SIG-M5 treated with dmso at 0.1 percent for 504 hours (cell line): ENCODE measurements around the gene MTF1.
A peak's percentile ranks its signal among the peaks of the same experiment; 100 is the strongest.
"Not testable (repeated sequence)": the region's sequence is repeated elsewhere in the genome, so short reads cannot be mapped to it uniquely, and the experiment has no call there.

ENCODE experiments used
- DNase-seq: peaks from one replicate; lab custom pipeline; 2025; ENCODE audit not compliant: unreplicated experiment; lab: John Stamatoyannopoulos, UW

Gene MTF1

DNA sequence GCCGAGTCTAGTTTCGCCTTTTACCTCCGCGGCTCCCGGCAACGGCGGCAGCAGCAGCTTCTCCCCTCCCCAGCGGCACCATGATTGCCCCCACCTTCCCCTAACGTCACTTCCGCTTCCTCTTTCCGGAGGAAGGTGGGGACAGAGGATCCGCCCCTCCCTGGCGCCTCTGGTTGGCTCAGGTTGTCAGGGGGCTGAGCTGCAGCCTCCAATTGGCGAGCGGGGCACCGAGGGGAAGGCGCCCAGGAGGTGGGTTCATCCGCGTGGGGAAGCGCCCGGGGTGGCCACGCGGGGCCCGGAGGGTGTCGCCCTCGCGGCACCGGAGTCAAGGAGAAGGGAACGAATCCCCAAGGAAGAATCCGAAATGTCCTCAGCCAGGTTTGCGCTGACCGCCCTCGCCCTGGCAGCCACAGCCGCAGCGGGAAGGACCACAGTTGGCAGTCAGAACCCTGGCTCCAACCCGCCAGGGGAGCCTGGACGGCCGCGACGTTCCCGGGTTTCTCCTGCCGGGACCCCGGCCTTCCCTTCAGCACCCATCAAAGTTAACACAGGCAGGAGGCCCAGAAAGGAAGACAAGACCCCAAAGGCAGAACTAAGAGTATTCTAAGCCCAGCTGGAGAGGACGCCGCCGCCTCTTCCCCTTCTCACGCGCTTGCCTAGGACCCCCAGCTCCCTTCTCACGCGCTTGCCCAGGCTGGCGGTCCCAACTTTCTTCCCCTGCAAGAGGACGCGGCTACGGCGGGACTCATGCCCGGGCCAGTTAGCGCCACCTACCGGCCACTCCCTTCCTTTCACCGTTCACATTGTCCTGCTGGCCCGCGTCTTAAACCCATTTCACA lies at the start of gene MTF1:
MTF1 (minus strand) TSS at position 86 of the 839 bp plus-strand sequence. CDS start 1,934 bp downstream, outside the sequence.
- peak; percentile 92 for DNase-seq

DNA sequence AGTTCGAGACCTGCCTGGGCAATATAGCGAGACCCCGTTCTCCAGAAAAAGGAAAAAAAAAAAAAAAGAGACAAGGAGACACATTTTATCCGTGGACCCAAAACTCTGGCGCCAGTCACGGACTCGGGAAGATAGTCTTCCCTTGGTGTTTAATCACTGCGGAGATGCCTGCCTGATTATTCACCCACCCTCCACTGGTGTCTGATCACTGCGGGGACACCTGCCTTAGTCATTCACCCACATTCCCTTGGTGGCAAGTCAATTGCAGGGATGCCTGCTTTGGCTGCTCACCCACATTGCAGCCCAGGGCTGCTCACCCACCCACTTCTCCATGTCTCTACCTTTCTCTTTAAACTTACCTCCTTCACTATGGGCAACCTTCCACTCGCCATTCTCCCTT lies 49.1 kb upstream of the MTF1 start:
- not testable (repeated sequence) for DNase-seq

DNA sequence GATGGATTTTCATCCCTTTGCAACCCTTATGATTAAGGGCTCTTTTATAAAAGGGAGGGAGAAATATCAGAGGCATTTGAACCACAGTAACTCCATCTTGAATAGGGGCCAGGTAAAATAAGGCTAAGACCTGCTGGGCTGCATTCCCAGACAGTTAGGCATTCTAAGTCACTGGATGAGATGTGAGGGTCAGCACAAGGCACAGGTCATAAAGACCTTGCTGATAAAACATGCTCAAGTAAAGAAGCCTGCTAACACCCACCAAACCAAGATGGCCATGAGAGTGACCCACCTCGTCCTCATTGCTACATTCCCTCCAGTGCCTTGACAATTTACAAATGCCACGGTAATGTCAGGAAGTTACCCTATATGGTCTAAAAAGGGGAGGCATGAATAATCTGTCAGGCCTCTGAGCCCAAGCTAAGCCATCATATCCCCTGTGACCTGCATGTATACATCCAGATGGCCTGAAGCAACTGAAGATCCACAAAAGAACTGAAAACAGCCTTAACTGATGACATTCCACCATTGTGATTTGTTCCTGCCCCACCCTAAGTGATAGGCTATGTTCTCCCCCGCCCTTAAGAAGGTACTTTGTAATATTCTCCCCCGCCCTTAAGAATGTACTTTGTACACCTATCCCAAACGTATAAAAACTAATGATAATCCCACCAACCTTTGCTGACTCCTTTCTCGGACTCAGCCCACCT lies 48.2 kb upstream of the MTF1 start:
- not testable (repeated sequence) for DNase-seq

DNA sequence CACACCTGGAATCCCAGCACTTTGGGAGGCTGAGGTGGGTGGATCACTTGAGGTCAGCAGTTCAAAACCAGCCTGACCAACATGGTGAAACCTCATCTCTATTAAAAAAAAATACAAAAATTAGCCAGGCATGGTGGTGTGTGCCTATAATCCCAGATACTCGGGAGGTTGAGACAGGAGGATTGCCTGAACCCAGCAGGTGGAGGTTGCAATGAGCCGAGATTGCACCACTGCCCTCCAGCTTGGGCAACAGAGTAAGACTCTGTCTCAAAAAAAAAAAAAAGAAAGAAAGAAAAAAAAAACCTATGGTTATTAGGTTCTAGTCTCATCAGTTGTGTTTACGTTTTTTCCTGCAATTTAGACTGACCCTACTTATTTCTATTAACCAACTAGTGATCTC lies 47.2 kb upstream of the MTF1 start:
- DNase-seq, result not testable (repeated sequence)

DNA sequence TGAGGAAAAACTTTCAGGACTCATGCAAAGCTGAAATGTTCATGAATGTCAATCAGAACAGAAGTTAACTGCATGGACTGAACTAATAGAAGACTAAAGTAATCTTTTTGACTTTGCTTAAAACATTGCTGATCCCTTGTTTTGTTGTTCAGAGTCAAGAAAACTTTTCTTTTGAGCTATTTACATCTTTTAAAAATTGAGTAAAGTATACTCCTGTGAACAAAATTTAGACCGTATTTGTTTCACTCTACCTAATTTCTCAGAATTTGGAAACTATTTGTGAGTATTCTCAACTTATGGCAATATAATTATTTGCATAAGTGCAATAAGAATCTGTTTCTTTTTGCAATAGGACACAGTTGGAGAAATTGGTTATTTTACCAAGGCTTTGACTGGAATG lies 46.3 kb upstream of the MTF1 start:
- DNase-seq, result no peak

DNA sequence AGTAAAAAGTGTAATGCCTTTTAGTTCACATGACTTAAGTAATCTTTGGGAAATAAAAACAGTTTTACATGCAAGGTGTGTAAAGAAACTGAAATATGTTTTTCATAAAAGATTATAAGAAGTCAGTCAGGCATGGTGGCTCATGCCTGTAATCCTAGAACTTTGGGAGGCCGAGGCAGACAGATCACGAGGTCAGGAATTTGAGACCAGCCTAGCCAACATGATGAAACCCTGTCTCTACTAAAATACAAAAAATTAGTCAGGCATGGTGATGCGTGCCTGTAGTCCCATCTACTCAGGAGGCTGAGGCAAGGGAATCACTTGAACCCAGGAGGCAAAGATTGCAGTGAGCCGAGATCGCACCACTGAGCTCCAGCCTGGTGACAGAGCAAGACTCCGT lies 44.5 kb upstream of the MTF1 start:
- DNase-seq, result not testable (repeated sequence)

DNA sequence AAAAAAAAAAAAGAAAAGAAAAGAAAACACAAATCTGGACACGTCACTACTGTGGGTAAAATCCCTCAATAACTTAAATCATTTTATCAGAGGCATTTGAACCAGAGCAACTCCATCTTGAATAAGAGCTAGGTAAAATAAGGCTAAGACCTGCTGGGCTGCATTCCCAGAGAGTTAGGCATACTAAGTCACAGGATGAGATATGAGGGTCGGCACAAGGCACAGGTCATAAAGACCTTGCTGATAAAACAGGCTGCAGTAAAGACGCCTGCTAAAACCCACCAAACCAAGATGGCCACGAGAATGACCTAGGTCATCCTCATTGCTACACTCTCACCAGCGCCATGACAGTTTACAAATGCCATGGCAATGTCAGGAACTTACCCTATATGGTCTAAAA lies 43.6 kb upstream of the MTF1 start:
- no peak for DNase-seq

DNA sequence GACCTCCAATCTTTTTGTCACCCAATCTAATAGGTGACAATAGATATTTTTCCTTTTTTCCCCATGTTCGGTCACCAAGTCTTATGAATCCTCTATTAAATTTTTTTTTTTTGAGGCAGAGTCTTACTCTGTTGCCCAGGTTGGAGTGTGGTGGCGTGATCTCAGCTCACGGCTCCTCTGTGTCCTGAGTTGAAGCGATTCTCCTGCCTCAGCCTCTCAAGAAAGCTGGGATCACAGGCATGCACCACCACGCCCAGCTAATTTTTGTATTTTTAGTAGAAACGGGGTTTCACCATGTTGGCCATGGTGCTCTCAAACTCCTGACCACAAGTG lies 42.5 kb upstream of the MTF1 start:
- no peak for DNase-seq

DNA sequence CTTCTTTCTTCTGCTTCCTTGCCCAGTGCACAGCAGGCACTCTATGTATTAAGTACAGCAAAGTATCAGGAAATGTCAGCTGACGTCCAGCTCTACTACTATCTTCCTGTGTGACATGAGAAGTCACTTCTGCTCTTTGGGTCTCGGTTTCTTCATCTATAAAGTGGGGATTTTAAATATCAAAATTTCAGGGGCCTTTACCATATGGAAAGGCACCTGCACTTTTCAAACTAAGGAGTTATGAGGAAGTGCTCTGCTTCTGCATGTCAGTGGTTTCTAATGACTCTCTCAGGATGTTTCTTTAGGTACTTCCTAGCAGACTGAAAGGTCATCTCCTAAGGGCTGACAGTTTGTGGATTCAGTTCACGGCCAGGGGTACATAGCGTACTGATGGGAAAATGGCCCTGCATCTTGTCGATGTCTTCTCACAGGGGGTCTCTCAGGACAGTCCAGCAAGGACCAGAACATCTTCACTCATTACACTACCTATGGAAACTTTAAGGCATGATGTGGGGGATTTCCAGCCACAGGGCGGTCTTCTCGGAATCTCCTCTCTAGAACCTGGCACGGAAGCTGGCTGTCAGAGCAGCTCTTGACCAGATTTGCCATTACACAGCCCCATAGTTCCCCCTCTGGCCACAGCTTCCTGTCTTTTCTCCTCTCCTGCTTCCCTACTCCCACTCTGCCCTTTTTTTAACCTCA lies 42.0 kb upstream of the MTF1 start:
- no peak for DNase-seq

DNA sequence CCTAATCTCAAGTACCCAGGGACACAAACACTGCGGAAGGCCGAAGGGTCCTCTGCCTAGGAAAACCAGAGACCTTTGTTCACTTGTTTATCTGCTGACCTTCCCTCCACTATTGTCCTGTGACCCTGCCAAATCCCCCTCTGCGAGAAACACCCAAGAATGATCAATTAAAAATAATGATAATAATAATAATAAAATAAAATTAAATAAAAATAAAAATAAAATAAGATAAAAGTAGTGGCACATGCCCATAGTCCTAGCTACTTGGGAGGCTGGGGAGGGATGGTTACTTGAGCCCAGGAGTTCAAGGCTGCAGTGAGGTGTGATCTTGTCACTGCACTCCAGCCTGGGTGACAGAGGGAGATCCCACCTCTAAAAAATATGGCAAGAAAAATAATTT lies 38.2 kb upstream of the MTF1 start:
- DNase-seq, result not testable (repeated sequence)

DNA sequence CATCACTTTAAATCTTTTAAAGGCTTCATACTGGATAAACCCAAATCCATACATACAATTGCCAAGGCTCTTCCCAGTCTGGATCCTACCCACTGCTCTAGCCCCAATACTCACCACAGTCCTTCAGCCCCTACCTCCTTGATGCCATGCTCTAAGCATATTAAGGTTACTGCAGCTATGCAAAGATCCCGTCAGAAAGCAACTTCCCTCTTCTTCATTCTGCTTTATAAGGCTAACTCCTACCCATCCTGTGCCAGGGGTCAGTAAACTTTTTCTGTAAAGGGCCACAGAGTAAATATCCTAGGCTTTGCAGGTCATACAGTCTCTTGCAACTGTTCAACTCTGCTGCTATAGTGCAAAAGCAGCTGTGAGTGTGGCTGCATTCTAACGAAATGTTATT lies 34.3 kb upstream of the MTF1 start:
- no peak for DNase-seq

DNA sequence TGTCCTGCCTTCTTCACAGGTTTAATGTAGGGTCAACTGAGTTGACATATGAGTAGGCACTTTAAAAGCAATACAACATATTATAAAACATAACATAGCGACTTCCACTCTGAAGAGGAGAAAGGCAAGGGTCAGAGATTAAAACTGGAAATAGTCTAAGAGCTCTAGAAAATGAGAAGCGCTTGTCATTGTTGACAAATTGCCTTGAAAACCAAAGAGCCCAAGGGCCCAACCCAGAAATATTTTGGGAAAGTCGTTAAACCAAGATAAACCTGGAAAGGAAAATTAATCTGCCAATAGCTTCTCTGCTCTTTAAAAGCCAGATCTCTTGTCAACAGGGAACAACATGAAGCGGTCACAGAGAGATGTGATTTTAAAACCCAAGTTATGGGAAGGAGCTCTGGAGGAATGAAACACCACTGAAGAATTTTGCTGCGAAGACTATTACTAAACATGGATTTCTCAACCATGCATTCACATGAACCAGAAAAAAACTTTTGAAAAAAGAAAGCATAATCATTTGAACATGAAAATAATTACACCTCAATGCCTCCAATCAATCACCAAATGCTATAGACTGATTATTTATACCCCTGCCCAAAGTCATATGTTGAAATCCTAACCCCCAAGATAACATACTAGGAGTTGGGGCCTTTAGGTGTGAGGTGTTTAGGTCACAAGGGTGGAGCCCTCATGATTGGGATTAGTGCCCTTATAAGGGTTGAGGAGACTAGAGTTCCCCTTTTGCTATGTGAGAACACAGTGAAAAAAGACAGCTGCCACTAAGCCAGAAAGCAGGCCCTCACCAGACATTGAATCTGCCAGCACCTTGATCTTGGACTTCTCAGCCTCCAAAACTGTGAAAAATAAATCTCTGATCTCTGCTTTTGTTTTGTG lies 33.0 kb upstream of the MTF1 start:
- no peak for DNase-seq

DNA sequence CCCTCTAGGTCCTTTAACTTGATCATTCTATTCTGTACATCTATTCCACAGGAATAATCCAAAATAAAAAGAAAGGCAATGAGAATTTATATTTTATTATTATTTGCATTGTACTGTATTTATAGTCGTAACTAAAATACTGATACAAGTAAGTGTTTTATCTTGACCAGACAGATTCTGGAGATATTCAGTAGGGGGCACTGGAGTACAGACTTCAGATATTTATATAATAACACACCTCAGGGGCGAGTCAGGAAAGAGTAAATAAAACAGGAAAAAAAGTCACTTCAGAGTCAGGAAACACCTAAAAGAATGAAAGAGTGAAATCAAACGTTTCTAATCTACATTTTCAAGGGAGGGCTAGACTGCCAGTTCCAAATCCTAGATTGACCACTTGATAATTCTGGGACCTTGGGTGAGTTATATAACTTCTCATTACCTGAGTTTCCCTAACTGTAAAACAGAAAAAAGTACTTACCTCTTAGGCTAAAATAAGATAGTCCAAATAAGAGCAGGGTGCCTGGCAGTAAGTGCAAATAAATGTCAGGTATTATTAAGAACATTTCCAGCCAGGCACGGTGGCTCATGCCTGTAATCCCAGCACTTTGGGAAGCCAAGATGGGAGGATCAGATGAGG lies 31.1 kb upstream of the MTF1 start:
- peak; percentile 33 for DNase-seq

DNA sequence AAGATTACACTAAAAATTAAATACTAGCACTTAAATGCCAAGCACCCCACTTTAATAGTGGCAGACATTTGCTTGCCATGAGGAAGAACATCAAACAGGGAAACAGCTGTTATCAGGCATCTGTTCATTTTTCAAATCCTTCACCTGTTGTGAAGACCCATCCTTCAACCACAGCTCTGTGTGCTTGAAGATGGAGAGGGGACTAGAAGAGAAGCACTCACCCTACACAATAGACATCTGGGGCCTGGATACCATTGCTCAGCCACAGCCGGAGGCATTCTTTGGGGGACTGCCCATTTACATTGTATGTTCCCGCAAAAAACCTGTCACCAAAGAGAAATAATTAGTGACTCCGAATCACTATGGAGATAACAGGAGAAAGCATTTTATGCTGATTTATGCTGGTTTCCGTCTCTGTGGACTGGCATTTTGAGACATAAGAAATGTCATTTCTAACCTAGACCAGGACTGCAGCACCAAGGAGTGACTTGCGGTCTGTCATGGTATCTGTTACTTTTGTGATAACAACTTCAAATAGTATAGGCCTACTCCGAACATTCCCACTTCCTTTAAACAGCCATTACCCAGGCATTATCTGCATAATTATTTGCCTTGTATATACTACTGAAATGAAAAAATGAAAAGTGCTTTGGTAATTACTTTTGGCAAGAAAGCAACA lies 28.8 kb upstream of the MTF1 start:
- DNase-seq, result no peak

DNA sequence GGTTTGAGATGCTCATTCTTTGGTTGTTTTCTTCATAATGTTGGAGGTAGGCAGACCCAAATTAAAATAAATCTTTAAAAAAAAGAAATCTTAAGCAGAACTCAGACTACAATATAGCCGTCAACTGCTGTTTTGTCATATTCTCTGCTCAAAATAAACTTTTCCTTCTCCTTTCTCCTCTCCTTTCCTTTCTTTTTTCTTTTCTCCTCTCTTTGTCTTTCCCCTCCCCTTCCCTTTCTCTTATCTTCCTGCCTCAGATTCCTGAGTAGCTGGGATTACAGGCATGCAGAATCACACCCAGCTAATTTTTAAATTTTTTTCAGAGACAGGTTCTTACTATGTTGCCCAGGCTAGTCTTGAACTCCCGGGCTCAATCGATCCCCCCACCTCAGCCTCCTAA lies 24.8 kb upstream of the MTF1 start:
- no peak for DNase-seq

DNA sequence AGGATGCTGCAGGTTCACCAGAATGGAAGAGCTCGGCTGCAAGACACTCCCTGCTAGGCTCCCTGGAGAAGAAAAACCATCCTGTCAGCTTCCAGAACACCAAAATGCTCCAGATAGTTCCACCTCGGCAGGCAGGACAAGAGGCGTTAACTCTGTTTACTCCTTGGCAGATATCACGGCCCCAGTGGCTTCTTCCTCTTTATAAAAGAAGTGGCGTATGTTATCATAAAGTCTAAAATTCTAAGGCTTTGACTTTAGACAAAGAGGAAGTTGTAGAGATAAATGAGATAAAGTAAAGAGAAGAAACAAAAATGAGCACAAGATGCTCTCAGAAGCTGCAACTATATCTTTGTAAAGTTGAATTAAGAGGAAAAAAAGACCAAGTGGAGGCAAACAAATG lies 24.3 kb upstream of the MTF1 start:
- no peak for DNase-seq

DNA sequence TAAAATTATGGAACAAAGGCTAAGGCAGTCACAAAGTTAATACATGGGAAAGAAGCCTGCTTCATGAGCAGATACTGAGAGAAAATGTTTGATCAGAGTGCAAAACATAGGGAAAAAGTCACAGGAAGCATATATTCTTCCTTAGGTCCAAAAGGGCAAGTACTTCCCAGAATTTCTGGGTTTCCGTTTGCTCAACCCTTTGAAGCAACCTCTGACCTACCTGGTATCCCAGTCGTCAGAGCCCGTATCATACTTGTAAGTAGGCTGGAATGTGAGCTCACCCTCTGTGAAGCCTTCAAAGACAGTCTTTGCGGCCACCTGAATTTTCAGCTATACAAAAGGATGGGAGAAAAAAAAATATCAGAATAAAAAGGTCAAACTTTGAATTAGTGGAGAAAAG lies 20.5 kb upstream of the MTF1 start:
- DNase-seq, result no peak

DNA sequence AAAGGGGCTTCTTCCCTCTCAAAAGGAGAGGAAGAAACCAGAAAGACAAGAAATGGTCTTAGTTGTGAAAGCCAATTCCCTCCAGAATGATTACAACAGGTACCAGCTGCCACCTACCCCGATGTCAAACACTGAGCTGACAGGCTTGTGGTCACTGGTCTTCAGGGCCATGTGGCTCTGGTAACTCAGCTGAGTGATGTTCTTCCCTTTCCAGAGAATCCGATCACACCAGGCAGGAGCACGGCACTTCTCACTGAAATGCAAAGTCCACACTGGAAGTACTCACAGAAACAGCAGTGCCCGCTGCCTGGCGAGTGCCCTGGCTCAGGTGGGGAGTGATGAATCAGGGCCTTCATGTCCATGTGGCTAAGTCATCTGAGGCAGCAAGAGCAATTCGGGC lies 18.7 kb upstream of the MTF1 start:
- no peak for DNase-seq

DNA sequence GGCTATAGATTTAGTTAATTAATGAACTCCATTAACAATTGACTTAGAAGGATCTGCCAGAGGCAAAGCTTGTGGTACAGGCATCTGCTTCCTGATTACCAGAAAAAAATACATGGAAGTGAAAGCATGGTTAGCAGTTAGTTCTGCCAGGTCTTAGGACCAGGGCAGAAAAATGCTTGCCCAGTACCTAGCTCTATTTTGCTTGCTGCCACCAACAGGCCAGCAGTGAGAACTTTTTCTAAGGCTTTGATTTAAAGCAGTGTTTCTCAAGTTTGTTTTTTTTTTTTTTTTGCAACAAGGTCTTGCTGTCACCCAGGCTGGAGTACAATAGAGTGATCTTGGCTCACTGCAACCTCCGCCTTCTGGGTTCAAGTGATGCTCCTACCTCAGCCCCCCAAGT lies 16.4 kb upstream of the MTF1 start:
- DNase-seq, result peak; percentile 38

DNA sequence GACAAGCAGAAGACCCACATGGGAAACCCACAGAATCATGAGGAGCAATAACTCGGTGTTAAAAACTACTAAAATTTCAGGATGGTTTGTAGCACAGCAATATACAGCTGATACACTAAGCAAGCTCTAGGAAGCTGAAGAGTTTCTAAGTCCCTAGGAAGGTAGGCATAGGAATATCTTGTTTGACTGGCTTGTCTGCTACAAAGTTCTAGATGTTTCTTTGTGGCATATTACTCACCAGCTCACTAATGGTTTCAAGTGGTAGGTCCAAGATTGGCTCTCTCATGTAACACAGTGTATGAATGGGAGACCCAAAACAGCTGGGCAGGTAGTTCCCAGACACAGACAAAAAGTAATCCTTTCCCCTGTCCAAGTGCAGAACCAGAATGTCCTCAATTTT lies 13.3 kb upstream of the MTF1 start:
- no peak for DNase-seq
